HG03097 (cell line): Measurements from ENCODE around the gene AKAP10.
"Not testable (repeated sequence)": the region's sequence is repeated elsewhere in the genome, so short reads cannot be mapped to it uniquely, and the experiment has no call there.

Experiments used
- ATAC-seq: cut with Tn5 transposase; IDR thresholded peaks from one replicate; pipeline ENCODE4 v1.9.1; 2021; ENCODE audit not compliant: unreplicated experiment, low FRiP score

The AKAP10 gene

DNA sequence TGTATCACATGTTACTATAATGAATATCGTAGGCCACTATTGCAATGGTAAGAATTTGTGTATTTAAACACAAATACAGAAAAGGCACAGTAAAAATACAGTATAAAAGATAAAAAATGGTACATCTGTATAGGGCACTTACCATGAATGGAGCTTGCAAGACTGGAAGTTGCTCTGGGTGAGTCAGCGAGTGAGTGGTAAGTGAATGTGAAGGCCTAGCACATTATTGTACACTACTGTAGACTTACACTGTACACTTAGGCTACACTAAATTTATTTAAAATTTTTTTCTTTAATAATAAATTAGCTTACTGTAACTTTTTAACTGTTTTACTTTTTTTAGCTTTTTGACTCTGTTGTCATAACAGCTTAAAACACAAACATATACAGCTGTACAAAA lies 42.5 kb downstream of the AKAP10 start:
- ATAC-seq = no peak

DNA sequence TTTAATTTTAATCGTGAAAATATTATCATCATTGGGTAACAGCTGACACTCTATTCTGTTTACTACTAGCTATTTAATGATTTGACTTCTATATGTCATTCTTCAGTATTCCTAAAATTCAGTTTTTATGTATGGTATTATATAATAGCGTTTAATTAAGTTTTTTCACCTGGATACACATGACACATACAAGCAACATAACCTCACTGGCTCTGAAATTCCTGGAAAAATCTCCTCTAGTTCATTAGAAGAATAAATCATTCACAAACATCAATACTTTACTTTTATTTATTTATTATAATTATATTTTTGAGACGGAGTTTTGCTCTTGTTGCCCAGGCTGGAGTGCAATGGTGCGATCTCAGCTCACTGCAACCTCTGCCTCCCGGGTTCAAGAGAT lies 44.0 kb downstream of the AKAP10 start:
- no peak for ATAC-seq

DNA sequence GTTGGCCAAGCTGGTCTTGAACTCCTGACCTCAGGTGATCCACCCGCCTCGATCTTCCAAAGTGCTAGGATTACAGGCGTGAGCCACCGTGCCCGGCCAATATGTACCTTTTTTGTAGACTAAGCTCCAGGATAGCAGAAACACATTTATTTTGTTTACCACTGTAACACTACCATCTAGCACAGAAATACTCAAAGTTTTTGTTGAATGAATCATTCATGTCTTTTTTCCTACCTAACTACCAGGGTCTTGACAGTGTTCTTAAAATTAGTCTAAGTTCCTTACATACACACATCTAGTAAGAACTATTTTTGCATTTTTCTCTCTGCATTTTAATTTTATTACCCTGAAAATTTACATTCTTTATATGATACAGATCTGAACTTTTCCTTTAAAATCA lies 44.4 kb downstream of the AKAP10 start:
- ATAC-seq = no peak

DNA sequence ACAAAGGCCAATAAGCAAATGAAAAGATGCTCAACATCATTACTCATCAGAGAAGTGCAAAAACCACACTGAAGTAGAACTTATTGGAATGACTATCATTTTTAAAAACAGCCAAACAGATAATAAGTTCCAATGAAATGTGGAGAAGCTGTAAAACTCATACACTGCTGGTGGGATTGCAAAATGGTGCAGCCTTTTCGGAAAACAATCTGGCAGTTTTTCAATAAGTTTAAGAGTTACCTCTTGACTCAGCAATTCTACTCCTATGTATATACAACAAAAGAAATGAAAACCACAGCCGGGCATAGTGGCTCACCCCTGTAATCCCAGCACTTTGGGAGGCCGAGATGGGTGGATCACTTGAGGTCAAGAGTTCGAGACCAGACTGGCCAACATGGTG lies 49.3 kb downstream of the AKAP10 start:
- no peak for ATAC-seq

DNA sequence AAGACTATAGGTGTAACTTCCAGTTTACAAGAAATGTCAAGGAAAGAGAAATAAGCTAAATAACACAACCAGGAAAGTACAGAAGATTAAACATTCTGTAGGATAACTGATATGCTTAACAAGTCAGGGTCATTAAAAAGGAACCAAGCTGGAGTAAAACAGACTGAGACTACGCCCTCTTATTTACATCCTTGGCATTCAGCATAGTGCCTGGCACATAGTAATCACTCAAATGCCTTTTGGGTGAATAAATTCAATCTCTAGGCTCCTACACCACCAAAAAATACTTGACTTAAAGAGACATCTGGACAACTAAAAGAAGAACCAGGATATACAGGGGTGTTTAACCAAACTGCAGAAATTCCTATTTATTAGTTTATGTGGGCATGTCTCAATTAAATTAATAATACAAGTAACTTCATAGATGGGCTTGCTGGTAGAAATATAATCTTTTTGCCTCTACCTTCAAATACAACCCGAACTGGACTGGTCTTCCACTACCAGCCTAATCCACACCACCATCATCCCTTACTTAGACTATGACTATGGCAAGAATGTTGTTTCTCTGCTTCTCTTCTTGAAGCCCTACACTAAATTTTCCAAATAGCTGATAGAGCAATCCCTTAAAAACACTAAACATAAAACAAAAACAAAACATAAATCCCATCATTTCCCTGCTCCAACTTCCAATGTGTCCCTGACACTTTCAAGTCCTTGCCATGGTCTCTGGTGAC lies 62.2 kb downstream of the AKAP10 start:
- no peak for ATAC-seq

DNA sequence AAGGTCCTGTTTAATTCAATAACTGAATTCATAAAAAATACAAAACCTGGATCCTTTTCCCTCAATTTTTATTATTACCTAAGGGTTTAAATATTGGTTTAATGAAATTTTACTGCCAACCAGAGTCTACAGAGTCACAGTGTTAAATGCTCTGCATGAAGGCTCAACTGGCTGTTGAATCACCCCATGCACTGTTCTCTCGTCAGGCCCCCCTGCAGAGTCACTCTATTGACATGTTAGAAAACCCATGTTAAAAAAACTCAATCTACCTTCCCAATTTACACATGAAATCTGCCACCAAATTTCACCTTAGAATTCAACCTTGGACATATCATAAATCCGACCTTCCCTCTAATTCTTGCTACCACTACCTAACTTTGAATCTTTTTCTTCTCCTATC lies 66.6 kb downstream of the AKAP10 start:
- no peak for ATAC-seq

DNA sequence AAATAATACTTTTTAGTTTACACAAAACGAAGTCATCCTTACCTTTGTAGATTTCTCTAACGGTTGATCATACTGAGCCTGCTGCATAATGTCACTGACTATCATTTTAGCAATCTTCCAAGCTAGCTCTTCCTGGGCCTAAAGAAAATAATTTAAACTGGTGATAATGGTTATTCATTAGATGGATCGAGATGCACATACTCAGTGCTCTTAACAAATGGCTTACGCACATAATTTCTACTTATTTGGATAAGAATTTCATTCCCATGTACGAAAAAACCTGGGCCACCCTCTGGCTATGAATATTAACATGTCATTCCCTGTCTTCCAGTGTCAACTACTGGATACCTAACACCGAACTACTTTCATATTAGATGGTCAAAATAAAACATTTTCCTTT lies 68.5 kb downstream of the AKAP10 start:
- no peak for ATAC-seq

DNA sequence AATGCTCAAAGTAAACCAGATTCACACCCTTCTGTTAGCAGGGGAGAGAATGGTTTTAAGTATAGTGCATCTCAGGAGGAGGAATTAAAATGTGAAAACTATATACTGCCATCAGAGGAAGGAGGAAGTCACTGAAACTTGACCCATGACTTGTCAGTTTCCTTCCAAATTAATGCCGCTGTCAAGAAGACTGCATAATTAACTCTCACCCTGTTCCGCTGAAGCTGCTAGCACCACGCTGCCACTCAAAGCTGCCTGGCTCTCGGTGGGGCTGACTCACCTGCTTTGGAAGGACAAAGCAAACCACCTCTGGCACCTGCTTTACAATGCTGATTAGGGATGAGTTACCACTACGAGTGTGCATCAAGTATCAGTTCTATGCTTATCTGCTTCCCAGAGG lies 72.1 kb downstream of the AKAP10 start:
- no peak for ATAC-seq

DNA sequence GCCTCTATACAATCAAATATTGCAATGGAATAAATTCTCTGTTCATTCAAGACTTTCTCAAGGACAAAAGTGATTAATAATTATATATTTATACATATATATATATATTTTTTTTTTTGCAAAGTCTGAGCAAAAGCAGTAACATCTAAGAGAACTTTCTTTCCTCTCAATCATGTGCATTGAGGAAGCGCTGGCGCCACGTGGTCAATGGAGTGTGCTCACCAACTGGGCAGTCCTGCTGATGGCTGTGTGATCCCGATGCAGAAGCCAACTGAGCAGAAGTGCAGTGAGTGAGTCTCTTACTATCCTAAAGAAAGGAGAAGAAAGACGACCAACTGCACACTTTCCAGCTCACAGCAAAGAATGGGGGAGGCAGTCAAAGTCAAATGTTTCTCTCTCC lies 72.7 kb downstream of the AKAP10 start:
- ATAC-seq = no peak

DNA sequence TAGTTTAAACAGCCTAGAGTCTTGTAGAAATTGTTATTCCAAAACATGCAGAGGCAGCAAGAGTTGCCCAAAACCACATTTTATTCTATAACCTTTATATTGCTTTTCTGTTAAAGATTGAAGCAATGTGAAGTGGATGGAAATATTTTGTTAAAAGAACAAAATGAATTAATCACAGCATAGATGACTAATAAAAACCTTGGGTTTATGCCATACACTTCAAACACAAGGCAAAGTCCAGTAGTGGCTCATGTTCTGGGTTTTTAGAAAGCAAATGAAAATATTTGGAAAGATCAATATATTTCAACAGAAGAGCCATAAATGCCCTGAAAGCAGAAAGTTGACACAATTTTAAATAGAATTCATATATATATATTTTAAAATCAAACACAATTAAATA lies 73.2 kb downstream of the AKAP10 start:
- ATAC-seq = no peak

DNA sequence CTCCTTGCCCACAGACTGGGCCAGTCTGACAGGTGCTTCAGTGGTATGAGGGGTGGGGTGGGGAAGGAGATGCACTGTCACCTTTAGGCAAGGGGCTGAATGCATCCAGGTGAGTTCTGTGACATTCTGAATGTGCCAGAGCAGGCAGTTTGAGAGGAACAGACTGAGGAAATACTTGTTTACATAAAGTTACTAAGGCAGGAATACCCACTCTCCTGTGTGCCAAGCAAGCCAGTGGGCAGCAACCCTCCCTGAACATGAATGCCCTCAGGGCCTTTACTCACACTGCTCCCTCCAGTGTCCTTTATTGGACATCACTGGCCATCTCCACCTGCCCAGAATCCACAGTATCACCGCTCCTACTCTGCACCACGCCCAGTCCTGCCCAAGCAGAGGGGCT lies 76.8 kb downstream of the AKAP10 start:
- ATAC-seq = no peak

DNA sequence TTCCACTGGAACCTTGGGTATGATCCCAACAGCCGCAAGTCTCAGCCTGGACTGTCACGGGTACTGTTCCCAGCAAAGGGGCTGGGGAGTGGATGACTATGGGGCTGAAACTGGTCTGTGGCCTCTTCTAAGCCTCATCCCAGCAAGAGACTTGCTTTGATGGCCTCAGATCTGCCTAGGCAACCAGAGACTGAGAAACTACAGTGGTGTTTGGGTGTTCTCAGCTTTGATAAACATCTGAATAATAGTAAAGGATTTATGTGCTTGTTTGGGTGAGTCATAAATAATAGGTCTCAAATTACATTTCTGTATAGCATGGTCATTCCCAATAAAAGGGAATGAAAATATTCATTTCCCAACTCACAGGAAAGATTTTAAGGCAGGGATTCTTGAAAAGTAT lies 79.7 kb downstream of the AKAP10 start:
- ATAC-seq = no peak

DNA sequence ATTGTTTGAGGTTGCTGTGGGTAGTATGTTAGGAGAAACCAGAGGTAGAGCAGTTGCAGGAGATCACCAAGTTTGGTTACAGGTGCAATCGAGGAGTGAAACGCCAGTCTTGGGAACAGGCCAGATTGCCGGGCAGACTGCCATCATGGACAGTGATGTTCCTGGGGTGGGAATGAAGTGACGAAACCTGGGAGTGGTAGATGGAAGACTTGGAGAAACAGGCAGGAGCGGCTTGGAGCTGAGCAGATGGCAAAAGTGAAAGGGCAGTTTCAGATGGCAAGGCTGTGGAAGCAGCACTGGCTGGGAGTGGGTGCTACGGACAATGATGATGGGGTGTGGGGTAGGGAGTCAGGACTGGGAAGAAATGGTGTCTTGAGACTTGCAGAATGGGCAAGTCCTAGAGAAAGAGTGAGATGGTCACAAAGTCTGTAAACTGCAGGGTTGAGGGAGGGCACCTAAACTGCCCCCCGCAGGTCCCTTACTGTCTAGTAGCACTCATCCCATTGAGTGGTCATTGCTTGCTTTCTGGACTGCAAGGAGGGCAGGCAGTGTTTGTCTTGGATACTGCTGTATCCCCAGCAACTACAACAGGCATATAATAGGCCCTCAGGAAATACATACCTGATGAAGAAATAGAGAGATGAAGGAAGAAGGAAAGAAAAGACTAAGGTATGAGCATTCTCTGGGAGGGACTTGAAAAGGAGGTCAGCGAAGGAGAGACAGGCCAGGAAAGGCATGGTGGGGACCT lies 80.4 kb downstream of the AKAP10 start:
- no peak for ATAC-seq

DNA sequence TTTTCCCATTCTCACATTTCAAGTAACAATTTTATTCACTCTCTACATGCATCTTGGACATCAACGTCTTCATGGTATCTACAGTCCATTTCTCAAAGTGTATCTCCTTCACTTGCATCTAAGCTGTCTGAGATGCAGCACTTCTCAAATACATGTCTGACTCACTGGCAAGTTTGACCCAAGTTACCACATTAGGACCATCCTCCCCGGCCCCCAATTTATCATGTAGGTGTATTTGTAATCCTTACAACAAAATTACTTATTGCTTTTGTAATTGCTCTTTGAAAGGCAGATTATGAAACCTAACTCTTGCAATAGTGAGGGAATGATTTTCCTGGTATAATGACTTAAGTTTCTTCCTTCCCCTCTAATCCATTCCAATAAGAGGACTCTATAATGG lies 80.9 kb downstream of the AKAP10 start:
- no peak for ATAC-seq

DNA sequence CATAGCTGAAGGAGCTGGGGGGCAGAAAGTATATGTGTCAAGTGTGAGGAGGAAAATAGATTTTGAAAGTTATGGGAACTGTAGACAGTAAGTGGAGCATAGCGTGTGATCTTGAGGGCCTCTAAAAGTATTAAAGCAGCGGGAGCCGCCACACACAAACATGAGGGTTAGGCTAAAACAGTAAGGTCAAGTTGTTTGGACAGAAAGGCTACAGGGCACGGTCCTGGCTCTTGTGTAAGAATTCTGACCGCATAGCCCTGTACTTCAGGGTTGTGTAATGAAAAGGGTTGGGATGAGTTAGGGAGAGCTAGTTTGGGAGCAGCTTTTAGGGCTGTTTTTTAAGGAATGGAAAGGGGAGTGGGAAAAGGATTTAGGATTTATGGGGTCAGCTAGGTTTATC lies 87.1 kb downstream of the AKAP10 start:
- ATAC-seq = not testable (repeated sequence)

DNA sequence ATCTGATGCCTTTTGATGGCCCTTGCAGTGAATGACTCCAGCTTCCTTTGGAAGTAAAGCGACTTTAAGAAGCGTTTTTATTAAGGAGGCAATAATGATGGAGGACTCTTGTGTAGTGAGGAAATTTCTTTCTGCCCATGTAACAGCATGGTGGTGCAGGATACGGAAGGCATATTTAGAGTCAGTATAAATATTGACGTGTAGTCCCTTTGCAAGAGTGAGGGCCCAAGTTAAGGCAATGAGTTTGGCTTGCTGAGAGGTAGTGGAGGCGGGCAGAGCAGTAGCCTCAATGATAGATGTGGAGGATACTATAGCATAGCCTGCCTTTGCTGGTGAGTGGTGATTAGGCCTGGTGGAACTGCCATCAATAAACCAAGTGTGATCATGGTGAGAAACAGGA lies 87.6 kb downstream of the AKAP10 start:
- ATAC-seq = not testable (repeated sequence)

DNA sequence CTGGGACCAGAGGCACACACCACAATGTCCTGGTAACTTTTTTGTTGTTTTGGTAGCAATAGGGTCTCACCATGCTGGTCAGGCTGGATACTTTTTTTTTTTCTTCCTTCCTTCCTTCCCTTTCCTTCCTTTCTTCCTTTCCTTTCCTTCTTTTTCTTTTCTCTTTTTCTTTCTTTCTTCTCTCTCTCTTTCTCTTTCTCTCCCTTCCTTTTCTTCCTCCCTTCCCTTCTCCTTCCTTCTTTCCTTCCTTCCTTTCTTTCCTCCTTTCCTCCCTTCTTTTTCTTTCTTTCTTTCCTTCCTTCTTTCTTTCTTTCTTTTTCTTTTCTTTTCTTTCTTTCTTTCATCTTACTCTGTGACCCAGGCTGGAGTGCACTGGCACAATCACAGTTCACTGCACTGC lies 91.5 kb downstream of the AKAP10 start:
- ATAC-seq = no peak

DNA sequence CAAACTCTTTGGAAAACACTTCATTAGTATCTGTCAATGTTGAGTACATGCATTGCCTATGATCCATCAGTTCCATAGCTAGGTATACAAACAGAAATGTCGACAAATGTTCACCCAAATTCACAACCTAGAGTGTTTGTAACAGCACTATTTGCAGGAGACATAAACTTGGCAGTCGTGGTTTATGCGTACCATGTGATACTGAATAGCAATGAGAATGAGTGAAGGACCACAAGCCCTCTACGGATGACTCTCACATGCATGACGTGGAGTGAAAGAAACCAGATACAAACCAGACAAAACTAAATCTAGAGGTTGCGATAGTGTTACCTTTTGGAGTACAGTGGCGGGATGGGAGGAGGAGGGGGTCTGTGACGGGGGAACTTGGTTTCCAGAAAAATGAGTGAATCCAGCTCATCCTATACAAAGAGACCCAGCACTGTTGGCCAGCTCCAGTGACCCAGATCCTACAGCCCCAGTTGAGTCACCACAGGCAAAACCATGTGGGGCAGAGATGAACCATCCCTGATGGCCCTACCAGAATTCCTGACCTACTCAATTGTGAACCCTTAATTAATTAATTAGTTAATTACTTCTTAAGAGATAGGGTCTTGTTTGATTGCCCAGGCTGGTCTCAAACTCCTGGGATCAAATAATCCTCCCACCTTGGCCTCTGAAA lies 94.0 kb downstream of the AKAP10 start:
- ATAC-seq = no peak

DNA sequence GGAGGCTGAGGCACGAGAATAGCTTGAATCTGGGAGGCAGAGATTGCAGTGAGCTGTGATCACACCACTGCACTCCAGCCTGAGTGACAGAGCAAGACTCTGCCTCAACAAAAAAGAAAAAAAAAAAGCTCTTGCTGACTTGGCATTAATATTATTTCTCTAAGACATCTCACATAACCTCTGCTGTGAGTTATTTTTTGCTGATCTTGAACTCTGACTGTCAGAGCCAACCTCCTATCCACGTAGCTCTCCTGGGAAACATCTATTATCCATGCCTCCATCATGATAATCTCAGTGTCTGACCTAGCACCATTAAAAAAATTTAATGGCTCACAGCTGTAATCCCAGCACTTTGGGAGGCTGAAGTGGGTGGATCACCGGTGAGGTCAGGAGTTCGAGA lies 97.2 kb downstream of the AKAP10 start:
- no peak for ATAC-seq

DNA sequence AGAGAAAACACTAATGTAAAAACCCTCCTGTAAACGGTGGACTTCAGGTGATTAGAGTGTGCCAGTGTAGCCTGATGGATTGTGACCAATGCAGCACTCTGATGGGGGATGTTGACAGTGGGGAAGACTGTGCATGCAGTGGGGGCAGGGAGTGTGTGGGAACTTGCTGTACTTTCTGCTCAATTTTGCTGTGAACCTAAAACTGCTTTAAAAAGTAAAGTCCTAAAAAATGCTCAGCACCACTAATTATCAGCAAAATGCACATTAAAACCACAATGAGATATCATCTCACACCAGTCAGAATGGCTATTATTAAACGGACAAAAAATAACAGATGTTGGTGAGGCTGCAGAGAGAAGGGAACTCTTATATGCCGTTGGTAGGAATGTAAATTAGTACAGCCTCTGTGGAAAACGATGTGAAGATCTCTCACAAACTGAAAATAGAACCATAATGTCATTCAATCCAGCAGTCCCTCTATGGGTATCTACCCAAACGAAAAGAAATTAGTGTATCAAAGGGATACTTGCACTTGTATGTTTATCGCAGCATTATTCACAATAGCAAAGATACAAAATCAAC lies 100.2 kb downstream of the AKAP10 start:
- no peak for ATAC-seq

DNA sequence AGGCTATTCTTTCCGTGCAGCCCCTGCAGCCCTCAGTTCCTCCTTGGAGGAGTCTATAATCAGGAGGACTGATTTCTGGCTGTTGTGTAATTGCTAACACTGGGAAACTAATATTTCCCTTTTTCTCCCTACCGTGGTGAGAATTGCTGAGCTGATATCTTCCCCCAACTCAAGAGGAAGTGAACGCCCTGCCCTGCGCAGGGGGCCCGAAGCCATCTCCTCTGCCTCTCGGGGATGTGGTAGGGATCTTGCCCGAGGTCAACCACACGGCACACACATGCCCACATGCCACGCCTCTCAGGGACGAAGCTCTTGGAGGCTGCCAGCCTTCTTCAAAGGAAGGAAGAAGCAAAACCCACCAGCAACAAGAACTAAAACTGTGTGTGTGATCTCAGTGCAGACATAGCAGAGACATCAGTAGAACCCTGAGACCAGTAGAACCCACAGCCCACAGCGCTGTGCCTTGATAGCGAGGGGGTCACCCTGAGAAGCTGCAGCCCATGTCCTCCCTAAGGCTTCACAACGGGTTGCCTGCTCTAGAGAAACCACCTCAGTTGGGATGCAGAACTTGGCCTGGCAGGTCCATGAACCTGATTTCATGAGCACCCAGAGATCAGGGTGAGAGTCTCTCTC lies 101.0 kb downstream of the AKAP10 start:
- no peak for ATAC-seq
